ENCODE measurements around the gene UTP14C.
"Not testable (repeated sequence)": the region's sequence is repeated elsewhere in the genome, so short reads cannot be mapped to it uniquely, and the experiment has no call there.

The UTP14C gene

GRCh38 chr13:52024481-52024880, at the start of gene UTP14C:
Gene UTP14C (plus strand): TSS chr13:52024691. CDS start chr13:52028805, 4,114 bp downstream.
- Histone ChIP-seq H3K4me1 (ENCODE audit: control insufficient read depth, insufficient read depth, low read length) (no peaks in the 10 kb centered on the region), H3K9me3 (ENCODE audit: control insufficient read depth, insufficient read depth, low read length) (no peaks in the 10 kb centered on the region), H3K4me3 (ENCODE audit: low read length) (no peak within 1 kb of the TSS), H3K27me3 (ENCODE audit: control insufficient read depth, insufficient read depth, low read length) (no peaks in the 10 kb centered on the region), H3K36me3 (ENCODE audit: control insufficient read depth, insufficient read depth, low read length) (peaks cover 3% of the 10 kb centered on the region; the same call in 1 of the 2 replicates), H3K27ac (ENCODE audit: low read length) (no peak within 1 kb of the TSS)
- DNase-seq (ENCODE audit: low read depth, low spot score), result no peak
- no CpG with 5 or more reads among the region's 3 CpGs for WGBS (ENCODE audit: insufficient coverage, insufficient read length)

GRCh38 chr13:51976423-51976822, 48.1 kb upstream of the UTP14C start:
- WGBS (ENCODE audit: insufficient coverage, insufficient read length), result no CpG with 5 or more reads among the region's 1 CpG

GRCh38 chr13:51976890-51977289, 47.6 kb upstream of the UTP14C start:
- Histone ChIP-seq H3K27ac (ENCODE audit: low read length) (no peak overlapping the region), H3K9me3 (ENCODE audit: control insufficient read depth, insufficient read depth, low read length) (no peaks in the 10 kb centered on the region), H3K36me3 (ENCODE audit: control insufficient read depth, insufficient read depth, low read length) (no peaks in the 10 kb centered on the region), H3K27me3 (ENCODE audit: control insufficient read depth, insufficient read depth, low read length) (no peaks in the 10 kb centered on the region), H3K4me1 (ENCODE audit: control insufficient read depth, insufficient read depth, low read length) (no peaks in the 10 kb centered on the region; the same call in 1 of the 2 replicates), H3K4me3 (ENCODE audit: low read length) (no peak overlapping the region)
- no peak for DNase-seq (ENCODE audit: low read depth, low spot score)
- WGBS (ENCODE audit: insufficient coverage, insufficient read length), result 100% methylated on average over 2 of the region's 5 CpGs

More at GRCh38 chr13:51976423-51976822, 48.1 kb upstream of the UTP14C start:
- DNase-seq (ENCODE audit: low read depth, low spot score), result no peak
- Histone ChIP-seq H3K9me3 (ENCODE audit: control insufficient read depth, insufficient read depth, low read length) (no peaks in the 10 kb centered on the region), H3K27ac (ENCODE audit: low read length) (no peak overlapping the region), H3K4me3 (ENCODE audit: low read length) (no peak overlapping the region), H3K27me3 (ENCODE audit: control insufficient read depth, insufficient read depth, low read length) (no peaks in the 10 kb centered on the region), H3K36me3 (ENCODE audit: control insufficient read depth, insufficient read depth, low read length) (no peaks in the 10 kb centered on the region), H3K4me1 (ENCODE audit: control insufficient read depth, insufficient read depth, low read length) (no peaks in the 10 kb centered on the region; the same call in 1 of the 2 replicates)

- H3K4me1 ChIP-seq (ENCODE audit: control insufficient read depth, insufficient read depth, low read length), result no peaks in the 10 kb centered on the region; the same call in 1 of the 2 replicates
- no peaks in the 10 kb centered on the region for H3K9me3 ChIP-seq (ENCODE audit: control insufficient read depth, insufficient read depth, low read length)
- H3K36me3 ChIP-seq (ENCODE audit: control insufficient read depth, insufficient read depth, low read length), result no peaks in the 10 kb centered on the region
- H3K27ac ChIP-seq (ENCODE audit: low read length), result no peak overlapping the region
- no peak for DNase-seq (ENCODE audit: low read depth, low spot score)
- H3K4me3 ChIP-seq (ENCODE audit: low read length), result no peak overlapping the region
- no peaks in the 10 kb centered on the region for H3K27me3 ChIP-seq (ENCODE audit: control insufficient read depth, insufficient read depth, low read length)
- WGBS (ENCODE audit: insufficient coverage, insufficient read length), result no CpG with 5 or more reads among the region's 5 CpGs
These were observed 46.9 kb upstream of the UTP14C start for GRCh38 chr13:51977625-51978024.

GRCh38 chr13:51978796-51979556, 45.5 kb upstream of the UTP14C start:
- no peak overlapping the region for H3K27ac ChIP-seq (ENCODE audit: low read length)
- no peaks in the 10 kb centered on the region for H3K27me3 ChIP-seq (ENCODE audit: control insufficient read depth, insufficient read depth, low read length)
- H3K4me1 ChIP-seq (ENCODE audit: control insufficient read depth, insufficient read depth, low read length), result no peaks in the 10 kb centered on the region; the same call in 1 of the 2 replicates
- no peaks in the 10 kb centered on the region for H3K36me3 ChIP-seq (ENCODE audit: control insufficient read depth, insufficient read depth, low read length)
- no peak overlapping the region for H3K4me3 ChIP-seq (ENCODE audit: low read length)
- no peak for DNase-seq (ENCODE audit: low read depth, low spot score)
- no CpG with 5 or more reads among the region's 5 CpGs for WGBS (ENCODE audit: insufficient coverage, insufficient read length)
- H3K9me3 ChIP-seq (ENCODE audit: control insufficient read depth, insufficient read depth, low read length), result no peaks in the 10 kb centered on the region

GRCh38 chr13:51980908-51981307, 43.6 kb upstream of the UTP14C start:
- DNase-seq (ENCODE audit: low read depth, low spot score), result no peak
- Histone ChIP-seq H3K27ac (ENCODE audit: low read length) (no peak overlapping the region), H3K27me3 (ENCODE audit: control insufficient read depth, insufficient read depth, low read length) (no peaks in the 10 kb centered on the region), H3K9me3 (ENCODE audit: control insufficient read depth, insufficient read depth, low read length) (no peaks in the 10 kb centered on the region), H3K4me3 (ENCODE audit: low read length) (no peak overlapping the region), H3K4me1 (ENCODE audit: control insufficient read depth, insufficient read depth, low read length) (no peaks in the 10 kb centered on the region; the same call in 1 of the 2 replicates), H3K36me3 (ENCODE audit: control insufficient read depth, insufficient read depth, low read length) (no peaks in the 10 kb centered on the region)
- WGBS (ENCODE audit: insufficient coverage, insufficient read length), result no CpG with 5 or more reads among the region's 4 CpGs

- no CpG with 5 or more reads among the region's 4 CpGs for WGBS (ENCODE audit: insufficient coverage, insufficient read length)
- Histone ChIP-seq H3K36me3 (ENCODE audit: control insufficient read depth, insufficient read depth, low read length) (no peaks in the 10 kb centered on the region), H3K27ac (ENCODE audit: low read length) (no peak overlapping the region), H3K4me1 (ENCODE audit: control insufficient read depth, insufficient read depth, low read length) (no peaks in the 10 kb centered on the region; the same call in 1 of the 2 replicates), H3K4me3 (ENCODE audit: low read length) (no peak overlapping the region), H3K27me3 (ENCODE audit: control insufficient read depth, insufficient read depth, low read length) (no peaks in the 10 kb centered on the region), H3K9me3 (ENCODE audit: control insufficient read depth, insufficient read depth, low read length) (no peaks in the 10 kb centered on the region)
- no peak for DNase-seq (ENCODE audit: low read depth, low spot score)
These were observed 43.1 kb upstream of the UTP14C start for GRCh38 chr13:51981355-51981754.

GRCh38 chr13:51983292-51983691, 41.2 kb upstream of the UTP14C start:
- not testable (repeated sequence) for H3K4me3 ChIP-seq (ENCODE audit: low read length); DNase-seq (ENCODE audit: low read depth, low spot score); H3K27me3 ChIP-seq (ENCODE audit: control insufficient read depth, insufficient read depth, low read length); H3K36me3 ChIP-seq (ENCODE audit: control insufficient read depth, insufficient read depth, low read length); H3K27ac ChIP-seq (ENCODE audit: low read length); H3K9me3 ChIP-seq (ENCODE audit: control insufficient read depth, insufficient read depth, low read length); H3K4me1 ChIP-seq (ENCODE audit: control insufficient read depth, insufficient read depth, low read length)
- no CpG with 5 or more reads among the region's 3 CpGs for WGBS (ENCODE audit: insufficient coverage, insufficient read length)

GRCh38 chr13:51984904-51985303, 39.6 kb upstream of the UTP14C start:
- not testable (repeated sequence) for DNase-seq (ENCODE audit: low read depth, low spot score); H3K27ac ChIP-seq (ENCODE audit: low read length); H3K27me3 ChIP-seq (ENCODE audit: control insufficient read depth, insufficient read depth, low read length); H3K4me3 ChIP-seq (ENCODE audit: low read length); H3K9me3 ChIP-seq (ENCODE audit: control insufficient read depth, insufficient read depth, low read length); H3K4me1 ChIP-seq (ENCODE audit: control insufficient read depth, insufficient read depth, low read length); H3K36me3 ChIP-seq (ENCODE audit: control insufficient read depth, insufficient read depth, low read length)
- no CpG with 5 or more reads among the region's 4 CpGs for WGBS (ENCODE audit: insufficient coverage, insufficient read length)

GRCh38 chr13:51988988-51989618, 35.4 kb upstream of the UTP14C start:
- no peak overlapping the region for H3K4me3 ChIP-seq (ENCODE audit: low read length)
- DNase-seq (ENCODE audit: low read depth, low spot score), result no peak

More at GRCh38 chr13:51988988-51989618, 35.4 kb upstream of the UTP14C start:
- Histone ChIP-seq H3K4me1 (ENCODE audit: control insufficient read depth, insufficient read depth, low read length) (no peaks in the 10 kb centered on the region), H3K36me3 (ENCODE audit: control insufficient read depth, insufficient read depth, low read length) (no peaks in the 10 kb centered on the region), H3K27ac (ENCODE audit: low read length) (no peak overlapping the region), H3K27me3 (ENCODE audit: control insufficient read depth, insufficient read depth, low read length) (no peaks in the 10 kb centered on the region), H3K9me3 (ENCODE audit: control insufficient read depth, insufficient read depth, low read length) (no peaks in the 10 kb centered on the region)
- WGBS (ENCODE audit: insufficient coverage, insufficient read length), result no CpG with 5 or more reads among the region's 3 CpGs

Data from iPS DF 6.9 (cell line).